MV-4-11 (cell line): ENCODE data around the gene OR5L1.

Experiments used
- DNase-seq: peaks from one replicate; lab custom pipeline; 2025; lab: John Stamatoyannopoulos, UW

The OR5L1 gene

DNA sequence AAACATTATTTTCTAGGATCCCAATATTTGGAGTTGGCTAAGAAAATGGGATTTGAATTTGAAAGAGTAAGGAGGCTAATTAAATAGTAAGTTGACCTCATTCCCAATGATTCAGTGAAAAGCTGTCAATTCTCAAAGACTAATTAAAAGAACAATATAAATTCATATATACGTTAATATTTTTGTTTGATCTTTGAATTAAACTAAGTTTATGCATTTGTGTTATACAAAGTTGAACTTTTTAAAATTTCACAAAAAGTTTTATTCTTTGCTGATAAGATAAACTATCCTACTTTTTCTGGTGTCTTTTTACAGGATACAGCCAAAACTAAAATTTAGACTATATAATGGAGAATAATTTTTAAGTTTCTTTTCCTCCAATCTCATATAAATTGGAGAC is at the start of gene OR5L1:
Gene OR5L1, plus strand, starts transcription at position 301 of the 400 bp plus-strand sequence. CDS start 100 bp downstream, outside the sequence.
- no peak for DNase-seq

DNA sequence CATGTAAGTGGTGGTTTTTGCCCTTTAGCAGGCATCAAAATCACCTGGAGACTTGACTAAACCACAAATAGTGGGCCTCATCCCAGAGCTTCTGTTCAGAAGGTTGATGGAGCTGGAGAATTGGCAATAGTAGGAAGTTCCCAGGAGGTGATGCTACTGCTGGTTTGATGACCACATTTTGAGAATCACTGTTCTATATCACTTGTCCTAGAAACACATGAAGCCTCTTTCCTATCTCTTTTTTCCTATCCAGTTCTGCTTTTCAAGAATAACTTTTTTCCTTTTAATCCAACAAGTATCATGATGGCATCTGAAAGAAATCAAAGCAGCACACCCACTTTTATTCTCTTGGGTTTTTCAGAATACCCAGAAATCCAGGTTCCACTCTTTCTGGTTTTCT is 38.0 kb upstream of the OR5L1 start, which contains the start of gene OR5D13:
Gene OR5D13, plus strand, starts transcription at position 301 of the 400 bp plus-strand sequence. Its CDS starts 0 bp downstream, at position 301.
- no peak for DNase-seq

DNA sequence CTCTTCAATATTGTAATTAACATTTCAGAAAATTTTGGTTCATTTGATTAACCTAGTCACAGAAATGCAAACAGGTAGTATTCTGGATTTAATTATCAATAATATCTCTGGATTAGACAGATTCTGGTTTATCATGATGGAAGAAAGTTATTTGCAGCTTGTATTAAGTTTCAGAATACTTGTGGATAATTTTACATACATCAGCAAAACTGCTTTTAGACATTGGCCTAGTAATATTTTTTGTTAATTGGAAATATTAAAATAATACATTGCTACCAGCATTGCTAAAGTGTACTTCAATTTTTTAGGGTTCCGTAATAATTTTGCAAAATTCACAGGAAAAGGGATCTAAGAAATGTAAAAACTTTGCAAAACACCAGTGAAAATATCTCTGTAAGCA is 19.6 kb upstream of the OR5L1 start:
- DNase-seq = no peak

DNA sequence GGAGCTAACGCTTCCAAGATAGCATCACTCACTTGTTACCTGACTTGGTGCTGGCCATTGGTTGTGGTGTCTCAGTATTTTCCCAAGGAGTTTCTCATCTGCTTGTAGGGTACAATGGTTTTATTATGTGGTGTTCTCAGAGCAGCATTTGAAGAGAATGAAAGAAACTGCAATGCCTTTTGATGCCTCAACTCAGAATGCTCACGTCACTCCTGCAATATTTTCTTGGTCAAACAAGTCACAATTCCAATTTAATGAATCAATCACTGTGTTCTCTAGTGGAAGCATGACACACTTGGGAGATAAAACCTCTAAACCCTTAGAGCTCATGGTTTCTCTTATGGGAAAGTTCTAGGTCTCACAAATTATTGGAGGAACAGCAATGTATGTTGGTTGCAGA is 17.8 kb upstream of the OR5L1 start:
- no peak for DNase-seq

DNA sequence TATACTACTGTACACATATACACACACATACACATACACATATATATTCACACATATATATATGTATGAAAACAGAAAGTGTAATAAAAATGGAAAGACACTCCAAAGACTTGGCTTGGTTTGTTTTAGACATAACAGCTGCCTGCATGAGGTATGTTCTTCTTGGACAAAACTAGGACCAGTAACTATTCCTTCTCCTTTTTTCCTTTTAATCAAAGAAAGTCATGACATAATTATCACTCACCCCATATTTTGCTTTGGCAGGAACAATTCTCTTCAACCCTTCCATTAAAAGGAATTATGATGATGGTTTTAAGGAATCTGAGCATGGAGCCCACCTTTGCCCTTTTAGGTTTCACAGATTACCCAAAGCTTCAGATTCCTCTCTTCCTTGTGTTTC is 15.9 kb upstream of the OR5L1 start, which contains the start of gene OR5D14:
Gene OR5D14, plus strand, starts transcription at position 301 of the 400 bp plus-strand sequence. Its CDS starts 0 bp downstream, at position 301.
- DNase-seq = no peak

DNA sequence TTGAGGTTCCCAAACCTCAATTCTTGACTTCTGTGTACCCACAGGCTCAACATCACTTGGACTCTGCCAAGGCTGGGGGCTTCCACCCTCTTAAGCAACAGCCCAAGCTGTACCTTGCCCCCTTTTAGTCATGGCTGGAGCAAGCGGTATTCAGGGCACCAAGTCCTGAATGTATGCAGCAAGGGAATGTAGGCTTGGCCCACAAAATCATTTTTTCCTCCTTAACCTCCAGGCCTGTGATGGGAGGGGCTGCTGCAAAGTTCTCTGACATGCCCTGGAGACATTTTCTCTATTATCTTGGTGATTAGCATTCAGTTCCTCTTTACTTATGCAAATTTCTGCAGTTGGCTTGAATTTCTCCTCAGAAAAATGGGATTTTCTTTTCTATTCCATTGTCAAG is 4.9 kb upstream of the OR5L1 start:
- no peak for DNase-seq

DNA sequence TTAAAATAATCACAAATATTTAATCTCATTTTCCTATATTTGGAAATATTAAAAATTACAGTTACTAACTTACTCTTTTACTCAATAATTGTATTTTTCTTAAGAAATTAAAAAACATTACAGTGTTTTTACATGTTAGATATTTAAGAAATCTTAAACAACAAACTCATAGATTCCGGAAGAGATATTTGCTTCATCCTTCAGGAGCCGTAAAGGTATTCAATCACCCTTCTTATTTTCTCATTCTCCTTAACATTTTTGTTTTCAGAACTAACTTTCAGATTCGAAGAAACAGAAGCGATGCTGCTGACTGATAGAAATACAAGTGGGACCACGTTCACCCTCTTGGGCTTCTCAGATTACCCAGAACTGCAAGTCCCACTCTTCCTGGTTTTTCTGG is 8.2 kb downstream of the OR5L1 start, which contains the start of gene OR5D18:
Gene OR5D18, plus strand, starts transcription at position 301 of the 400 bp plus-strand sequence. Its CDS starts 0 bp downstream, at position 301.
- DNase-seq = no peak

DNA sequence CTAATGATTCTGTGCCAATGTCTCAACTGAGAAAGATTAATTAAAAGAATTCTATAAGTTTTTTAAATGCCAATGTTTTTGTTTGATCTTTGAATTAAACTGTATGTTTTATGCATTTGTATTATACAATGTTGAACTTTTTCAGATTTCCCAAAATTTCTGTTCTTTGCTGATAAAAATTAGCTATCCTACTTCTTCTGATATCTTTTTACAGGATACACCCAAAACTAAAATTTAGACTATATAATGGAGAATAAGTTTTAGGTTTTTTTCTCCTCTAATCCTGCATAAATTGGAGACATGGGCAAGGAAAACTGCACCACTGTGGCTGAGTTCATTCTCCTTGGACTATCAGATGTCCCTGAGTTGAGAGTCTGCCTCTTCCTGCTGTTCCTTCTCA is 15.8 kb downstream of the OR5L1 start, which contains the start of gene OR5L2:
Gene OR5L2, plus strand, starts transcription at position 301 of the 400 bp plus-strand sequence. Its CDS starts 0 bp downstream, at position 301.
- DNase-seq = no peak

DNA sequence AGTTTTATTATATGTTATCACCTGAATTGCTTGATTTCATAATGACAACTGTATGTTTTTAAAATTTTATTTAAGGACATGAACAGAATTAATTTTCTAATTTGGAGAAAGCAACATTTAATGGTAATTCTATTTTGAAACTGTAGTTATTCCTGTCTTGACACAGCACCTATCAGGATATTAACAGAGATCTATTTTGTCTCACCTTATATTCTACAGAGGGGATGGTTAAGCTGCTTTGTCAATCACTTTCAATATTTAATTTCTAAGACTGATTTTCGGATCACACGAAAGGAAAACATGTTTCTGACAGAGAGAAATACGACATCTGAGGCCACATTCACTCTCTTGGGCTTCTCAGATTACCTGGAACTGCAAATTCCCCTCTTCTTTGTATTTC is 27.3 kb downstream of the OR5L1 start, which contains the start of gene OR5D16:
Gene OR5D16, plus strand, starts transcription at position 301 of the 400 bp plus-strand sequence. Its CDS starts 0 bp downstream, at position 301.
- no peak for DNase-seq

DNA sequence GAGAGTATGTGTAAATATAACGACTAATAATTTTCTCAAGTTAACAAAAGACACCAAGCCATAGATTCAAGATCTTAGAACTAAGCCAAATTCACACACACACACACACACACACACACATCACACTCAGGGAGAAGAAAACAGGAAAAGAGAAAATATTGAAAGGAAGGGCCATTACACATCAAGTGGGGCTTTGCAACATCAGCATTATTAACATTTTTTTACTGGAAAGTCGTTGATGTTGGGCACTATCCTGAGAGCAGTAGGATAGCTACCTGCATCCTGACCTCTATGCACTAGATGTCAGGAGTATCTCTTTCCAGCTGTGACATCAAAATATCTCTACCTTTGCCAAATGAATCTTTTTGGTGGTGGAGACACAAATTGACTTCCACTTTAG is 36.3 kb downstream of the OR5L1 start:
- no peak for DNase-seq

DNA sequence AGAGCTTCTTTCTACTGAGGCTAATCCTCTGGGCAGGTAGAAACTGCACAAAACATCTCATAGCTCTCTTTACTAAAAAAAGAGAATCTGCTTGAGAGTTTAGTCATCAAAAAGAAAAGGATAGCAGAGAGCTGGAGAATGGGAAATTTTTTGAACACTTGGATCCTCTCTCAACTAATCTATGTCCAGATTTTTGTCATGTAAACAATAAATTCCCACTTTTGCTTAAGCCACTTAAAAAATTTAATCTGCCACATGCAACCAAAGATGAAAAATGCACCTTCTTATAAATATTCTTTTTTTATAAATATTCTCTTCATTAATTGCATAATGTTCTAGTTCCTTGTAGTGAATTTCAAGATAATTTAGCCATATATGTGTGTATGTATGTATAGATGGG is 37.9 kb downstream of the OR5L1 start:
- no peak for DNase-seq

DNA sequence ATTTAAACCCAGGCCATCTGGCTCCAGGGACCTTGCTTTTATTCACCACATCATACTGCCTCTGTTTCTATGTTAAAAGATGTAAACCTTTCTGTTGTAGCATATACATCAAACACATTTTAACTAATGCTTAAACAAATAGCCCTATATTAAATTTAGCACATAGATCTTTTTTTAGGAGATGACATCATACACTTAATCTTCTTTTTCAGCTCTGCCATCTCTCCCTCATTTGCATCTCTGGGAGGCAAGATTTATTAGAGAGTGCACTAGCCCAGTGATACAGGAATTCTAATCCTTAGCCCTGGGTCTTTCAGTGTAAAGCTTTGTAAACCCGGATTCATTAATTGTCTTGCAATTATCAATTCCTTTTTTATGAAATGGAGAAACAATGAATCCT is 41.0 kb downstream of the OR5L1 start:
- DNase-seq = no peak

DNA sequence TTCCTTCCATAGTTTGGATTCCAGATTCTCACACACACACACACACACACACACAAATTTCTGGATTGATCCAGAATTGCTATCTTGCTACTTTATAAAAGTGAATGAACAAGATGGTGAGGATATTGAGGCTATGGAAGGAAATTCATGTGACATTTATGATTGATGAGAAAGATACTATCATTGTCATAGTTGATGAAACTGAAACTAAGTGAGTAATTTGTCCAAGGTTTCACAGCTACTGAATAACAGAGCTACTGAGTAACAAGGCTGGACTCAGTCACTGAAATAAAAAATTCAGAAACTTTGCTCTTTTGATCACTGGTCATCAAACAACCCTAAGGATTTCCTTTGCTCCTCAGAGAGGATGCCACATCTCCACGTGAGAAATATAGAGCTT is 43.5 kb downstream of the OR5L1 start:
- no peak for DNase-seq
